OCI-LY7 (cell line): Measurements from ENCODE around the gene DUSP16. TPM values are rescaled to one million over a fixed set of nuclear protein-coding genes. Genes with fewer than 3 reads are reported as not detected.
"Not testable (repeated sequence)": the region's sequence is repeated elsewhere in the genome, so short reads cannot be mapped to it uniquely, and the experiment has no call there.

Source experiments
- BruUV-seq: library from RNA; stranded (reverse); fragments of 400-500 nt; replicated peaks from 2 replicates; lab custom pipeline; 2021; lab: Mats Ljungman, UMichigan
- CTCF ChIA-PET: fragments of 300-600 bp; sonication (Branson Sonifier 250); formaldehyde crosslinking; loops from one replicate; lab custom pipeline; 2022; ENCODE audit warnings: antibody characterized with exemption; ENCODE audit not compliant: unreplicated experiment; lab: Charles Lee
- POLR2A ChIA-PET: fragments of 300-600 bp; sonication (Branson Sonifier 250); formaldehyde crosslinking; loops from one replicate; lab custom pipeline; 2022; ENCODE audit warnings: antibody characterized with exemption; lab: Charles Lee
- DNase-seq: peaks from one replicate; pipeline ENCODE4 v3.0.0-alpha.2; 2015; ENCODE audit warnings: low spot score
- H2AFZ ChIP-seq: fragments of 200-600 bp; sonication (generic), shearing (Covaris generic); 2 replicates; pipeline ENCODE4 v1.6.1; 2014; ENCODE audit warnings: mild to moderate bottlenecking, antibody characterized with exemption, low read length, moderate library complexity
- H3K27ac ChIP-seq: fragments of 200-600 bp; sonication (generic); 2 replicates; pipeline ENCODE4 v1.5.1; 2014; ENCODE audit warnings: mixed run types, low read depth, mild to moderate bottlenecking, moderate library complexity, low read length, inconsistent platforms; ENCODE audit not compliant: poor library complexity, severe bottlenecking
- H3K36me3 ChIP-seq: fragments of 200-600 bp; sonication (generic); 2 replicates; pipeline ENCODE4 v1.6.1; 2014; ENCODE audit warnings: mild to moderate bottlenecking, antibody characterized with exemption, low read length, moderate library complexity, mixed read lengths; ENCODE audit not compliant: insufficient read depth
- H3K4me1 ChIP-seq: fragments of 200-600 bp; sonication (generic); 2 replicates; pipeline ENCODE4 v1.5.1; 2014; ENCODE audit warnings: mild to moderate bottlenecking, low read length; ENCODE audit not compliant: insufficient read depth, poor library complexity, severe bottlenecking
- H3K4me2 ChIP-seq: fragments of 200-600 bp; sonication (generic); 2 replicates; pipeline ENCODE4 v1.6.1; 2014; ENCODE audit warnings: mild to moderate bottlenecking, low read length
- H3K4me3 ChIP-seq: fragments of 200-600 bp; sonication (generic); 2 replicates; pipeline ENCODE4 v1.5.1; 2014; ENCODE audit warnings: mild to moderate bottlenecking, low read depth, low read length; ENCODE audit not compliant: poor library complexity, severe bottlenecking
- H3K79me2 ChIP-seq: fragments of 200-600 bp; sonication (generic); 2 replicates; pipeline ENCODE4 v1.6.1; 2016; ENCODE audit warnings: low read depth, mild to moderate bottlenecking, low read length, moderate library complexity, mixed read lengths; ENCODE audit not compliant: insufficient read depth
- H3K9me2 ChIP-seq: fragments of 200-600 bp; sonication (generic); 2 replicates; pipeline ENCODE4 v1.6.1; 2016; ENCODE audit warnings: mild to moderate bottlenecking, low read length, mixed read lengths; ENCODE audit not compliant: insufficient read depth
- H3K9me3 ChIP-seq: fragments of 200-600 bp; sonication (generic); 2 replicates; pipeline ENCODE4 v1.6.1; 2014; ENCODE audit warnings: mild to moderate bottlenecking, mixed run types, low read length, mixed read lengths
- H4K20me1 ChIP-seq: fragments of 200-600 bp; sonication (generic); 2 replicates; pipeline ENCODE4 v1.6.1; 2014; ENCODE audit warnings: mild to moderate bottlenecking, antibody characterized with exemption, low read length, moderate library complexity, mixed read lengths; ENCODE audit not compliant: insufficient read depth
- CTCF ChIP-seq: fragments of 200-600 bp; sonication (generic); conservative IDR thresholded peaks from 2 replicates; pipeline ENCODE4 v1.5.1; 2014; ENCODE audit warnings: mild to moderate bottlenecking, antibody characterized with exemption, low read length, moderate library complexity, mixed read lengths
- EZH2phosphoT487 ChIP-seq: fragments of 200-600 bp; sonication (generic); IDR thresholded peaks from 2 replicates; pipeline ENCODE4 v1.6.1; 2018; ENCODE audit warnings: low read depth, borderline replicate concordance, mild to moderate bottlenecking, mixed run types, antibody characterized with exemption, low read length, moderate library complexity, mixed read lengths
- intact Hi-C: fragments of 100-400 bp; cut with micrococcal nuclease; formaldehyde crosslinking; loops from one replicate; pipeline ENCODE4 v1.10.0; 2022; ENCODE audit not compliant: unreplicated experiment
- total RNA-seq, 2 experiments: library from RNA; depleted of rRNA in 1 of 2; stranded (reverse); fragments of >200 nt in 1 of 2; shearing (Covaris generic) in 1 of 2; gene quantifications; 2 replicates each; pipeline ENCODE4 v1.2.3, GENCODE V29; 2014 to 2022

DUSP16 gene
- total RNA-seq, 2 experiments from 2014 or later = 2.8 to 11.8 TPM

DNA sequence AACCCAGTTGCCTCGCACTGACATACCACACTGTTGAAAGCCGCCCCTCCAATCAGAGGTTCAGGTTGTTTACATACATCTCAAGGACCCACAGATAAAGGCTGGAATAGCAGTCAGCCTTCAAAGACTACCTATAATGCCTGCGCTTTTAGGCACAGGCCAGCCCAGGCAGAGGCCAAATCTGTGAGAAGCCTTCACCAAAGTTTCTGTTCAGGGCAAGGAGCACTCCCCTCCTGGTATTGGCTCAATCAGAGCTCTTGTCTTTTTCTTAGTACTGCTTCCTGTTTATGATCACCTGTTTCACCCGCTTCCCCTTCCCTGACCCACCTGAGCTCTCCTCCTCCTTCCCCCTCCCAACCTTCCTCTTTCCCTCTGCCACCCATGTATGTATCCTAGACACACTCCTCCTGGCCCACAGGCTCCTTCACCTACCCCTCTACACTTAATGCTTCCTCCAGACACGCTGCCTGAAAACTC, 34.8 kb downstream of the DUSP16 start:
- no peaks in the 10 kb centered on the region for H3K9me3 ChIP-seq
- H2AFZ ChIP-seq = peak overlapping the region; percentile 82; the same call in 1 of the 2 replicates
- no peaks in the 10 kb centered on the region for H3K36me3 ChIP-seq
- H3K4me3 ChIP-seq = no peak overlapping the region
- no peaks in the 10 kb centered on the region for H4K20me1 ChIP-seq
- no peaks in the 10 kb centered on the region for H3K79me2 ChIP-seq
- DNase-seq = peak; percentile 28
- peak overlapping the region; percentile 32 for H3K4me2 ChIP-seq
- H3K4me1 ChIP-seq = peaks cover 9% of the 10 kb centered on the region
- TF ChIP-seq CTCF = no peak
- no peak for TF ChIP-seq EZH2phosphoT487
- ChIA-PET POLR2A (interaction anchor here (0.6 to 3.2 kb wide), 2 partner anchors 11 to 174 kb away, joined by 4 to 10 read pairs; no protein-coding TSS in a partner anchor), CTCF (no interaction called here)
- intact Hi-C loops = no loop called here
- H3K27ac ChIP-seq = no peak overlapping the region
- BruUV-seq = no TSS peak
- H3K9me2 ChIP-seq = no peaks in the 10 kb centered on the region

DNA sequence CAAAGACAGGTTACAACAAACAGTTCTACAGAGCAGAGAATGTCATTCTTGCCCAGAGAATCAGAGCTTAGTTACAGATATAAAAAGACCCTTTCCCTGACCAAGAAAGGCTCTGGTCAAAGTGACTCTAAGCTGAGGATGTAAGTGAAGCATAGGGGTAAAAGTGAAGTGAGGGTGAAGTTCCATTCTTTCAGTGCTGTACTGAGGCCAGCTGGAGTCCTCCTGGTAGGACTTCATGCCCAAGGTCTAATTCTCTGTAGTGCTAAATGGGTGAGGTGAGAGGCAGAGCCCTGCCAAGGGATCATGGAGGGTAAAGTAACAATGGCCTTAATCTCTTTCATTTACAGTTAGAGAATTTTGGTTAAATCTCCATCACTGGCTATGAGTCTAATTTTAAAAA, 38.5 kb downstream of the DUSP16 start:
- no peak overlapping the region for H3K4me3 ChIP-seq
- no peak overlapping the region for H3K4me2 ChIP-seq
- H3K27ac ChIP-seq = no peak overlapping the region
- TF ChIP-seq EZH2phosphoT487 (no peak), CTCF (no peak)
- CTCF ChIA-PET = no interaction called here
- intact Hi-C loops = no loop called here
- H3K79me2 ChIP-seq = no peaks in the 10 kb centered on the region
- no peak overlapping the region for H2AFZ ChIP-seq
- no peak for DNase-seq
- BruUV-seq = no TSS peak
- peaks cover 9% of the 10 kb centered on the region for H3K4me1 ChIP-seq
- H4K20me1 ChIP-seq = no peaks in the 10 kb centered on the region
- H3K36me3 ChIP-seq = no peaks in the 10 kb centered on the region
- no peaks in the 10 kb centered on the region for H3K9me2 ChIP-seq
- no peaks in the 10 kb centered on the region for H3K9me3 ChIP-seq
- POLR2A ChIA-PET = no interaction called here

- Histone ChIP-seq H2AFZ (no peak overlapping the region), H3K27ac (no peak overlapping the region), H4K20me1 (no peaks in the 10 kb centered on the region), H3K9me3 (no peaks in the 10 kb centered on the region), H3K9me2 (no peaks in the 10 kb centered on the region), H3K4me2 (no peak overlapping the region), H3K36me3 (no peaks in the 10 kb centered on the region), H3K4me1 (peaks cover 8% of the 10 kb centered on the region), H3K4me3 (no peak overlapping the region), H3K79me2 (no peaks in the 10 kb centered on the region)
- CTCF ChIA-PET = no interaction called here
- intact Hi-C loops = no loop called here
- POLR2A ChIA-PET = interaction anchor here (0.6 to 1.5 kb wide), 4 partner anchors 10 to 169 kb away, joined by 3 to 5 read pairs (median 4); no protein-coding TSS in a partner anchor
- TF ChIP-seq CTCF = no peak
- TF ChIP-seq EZH2phosphoT487 = no peak
- BruUV-seq = no TSS peak
- DNase-seq = no peak
Observed at GRCh38 chr12:12523229-12523628, 39.4 kb downstream of the DUSP16 start.

DNA sequence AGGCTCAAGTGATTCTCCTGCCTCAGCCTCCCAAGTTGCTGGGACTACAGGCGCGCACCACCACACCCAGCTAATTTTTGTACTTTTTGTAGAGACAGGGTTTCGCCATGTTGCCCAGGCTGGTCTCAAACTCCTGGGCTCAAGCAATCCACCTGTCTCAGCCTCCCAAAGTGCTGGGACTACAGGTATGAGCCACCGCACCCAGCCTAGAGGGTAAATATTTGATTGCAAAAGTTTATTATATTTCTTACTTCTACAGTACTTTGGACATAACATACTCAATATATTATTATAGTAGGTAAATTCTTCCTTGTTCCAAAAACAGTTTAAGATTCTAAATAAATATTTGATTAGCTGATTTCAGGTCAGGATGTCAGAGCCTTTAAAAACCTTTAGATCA, 40.0 kb downstream of the DUSP16 start:
- H3K79me2 ChIP-seq, H3K27ac ChIP-seq, H2AFZ ChIP-seq, H3K9me2 ChIP-seq, H3K4me3 ChIP-seq, H3K9me3 ChIP-seq, DNase-seq, H3K4me1 ChIP-seq, H3K36me3 ChIP-seq, H4K20me1 ChIP-seq, intact Hi-C loops, BruUV-seq, H3K4me2 ChIP-seq, CTCF ChIA-PET: not testable (repeated sequence)
- POLR2A ChIA-PET = interaction anchor here (0.6 to 1.5 kb wide), 3 partner anchors 10 to 170 kb away, joined by 3 to 5 read pairs (median 4); no protein-coding TSS in a partner anchor
